Mucosa of descending colon (tissue), 3 donors: ENCODE measurements around the gene PPFIBP2. TPM values are rescaled to one million over a fixed set of nuclear protein-coding genes. Genes with fewer than 3 reads are reported as not detected.
A peak's percentile ranks its signal among the peaks of the same experiment; 100 is the strongest.

Source experiments
- ATAC-seq: fragments of 200-7000 bp; cut with Tn5 transposase; one replicate; pipeline ENCODE4 v1.9.1; 2020; ENCODE audit warnings: mild to moderate bottlenecking, moderate library complexity
- DNase-seq, 3 donors: peaks; one replicate each; pipeline ENCODE4 v3.0.0-alpha.2; 2020
- H3K36me3 ChIP-seq: fragments of 200-600 bp; one replicate; pipeline ENCODE4 v1.8.0; 2021; ENCODE audit warnings: low read depth, mild to moderate bottlenecking
- H3K4me1 ChIP-seq: fragments of 200-600 bp; one replicate; pipeline ENCODE4 v1.8.0; 2021; ENCODE audit warnings: low read depth, mild to moderate bottlenecking
- H3K4me3 ChIP-seq: fragments of 200-600 bp; one replicate; pipeline ENCODE4 v1.8.0; 2021; ENCODE audit warnings: mild to moderate bottlenecking
- H3K9me3 ChIP-seq: fragments of 200-600 bp; one replicate; pipeline ENCODE4 v1.8.0; 2021; ENCODE audit warnings: mild to moderate bottlenecking
- CTCF ChIP-seq: fragments of 200-600 bp; IDR thresholded peaks from one replicate; pipeline ENCODE4 v1.8.0; 2022; ENCODE audit warnings: antibody characterized with exemption, mild to moderate bottlenecking
- intact Hi-C, 2 donors: fragments of 100-400 bp; cut with DNase I in 1 of 2; cut with micrococcal nuclease in 1 of 2; formaldehyde crosslinking; loops; one replicate each; pipeline versions ENCODE4 v1.11.0 to v1.11.1; 2022; cut with DNase I, micrococcal nuclease
- total RNA-seq, 3 donors: library from RNA; stranded (reverse); fragmentation: NEBNext Ultra II Directional in 2 of 3; extraction: Animal tissue kit (Norgen Biotek cat#: 25700) in 2 of 3; gene quantifications; one replicate each; pipeline versions ENCODE4 v1.2.1 to v1.2.4, GENCODE V29; 2021 to 2023
- donor health status: DM: no; HTN: no; CAD: no; lungs with moderate emphysema.
- donor health status: DM: no; HTN: no; CAD: no.
- donor health status: DM: no; HTN: yes; CAD: no.

The PPFIBP2 gene
- total RNA-seq, 3 donors from 2014 or later: 40.1 to 83.5 (median 69.2) TPM

DNA sequence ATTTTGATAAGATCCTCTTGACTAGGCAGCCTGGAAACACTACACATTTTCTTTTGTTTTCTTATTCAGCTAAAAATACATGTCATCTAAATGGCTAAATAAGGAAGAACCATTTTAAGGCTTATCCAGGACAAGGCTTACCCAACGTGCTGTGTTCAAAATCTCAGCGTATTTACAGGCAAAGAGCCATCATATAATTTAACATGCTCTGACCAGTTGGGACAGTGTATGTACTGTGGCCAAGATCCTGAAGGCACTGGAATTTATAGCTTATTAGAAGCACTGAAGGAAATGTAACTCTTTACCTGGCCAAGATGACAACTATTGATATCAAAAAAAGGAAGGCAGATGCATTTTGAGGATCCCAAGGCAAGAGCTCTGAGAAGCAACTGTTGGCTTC is 71.1 kb downstream of the PPFIBP2 start:
- Histone ChIP-seq H3K9me3 (no peaks in the 10 kb centered on the region), H3K36me3 (no peaks in the 10 kb centered on the region), H3K4me1 (peaks cover 9% of the 10 kb centered on the region), H3K4me3 (no peak overlapping the region)
- intact Hi-C loops: no loop called here
- ATAC-seq (no peak), DNase-seq (no peak)
- TF ChIP-seq CTCF: no peak

GRCh38 chr11:7585816-7586215 is 72.0 kb downstream of the PPFIBP2 start:
- intact Hi-C loops: no loop called here
- no peak for TF ChIP-seq CTCF
- Histone ChIP-seq H3K4me1 (peaks cover 13% of the 10 kb centered on the region), H3K4me3 (no peak overlapping the region), H3K9me3 (no peaks in the 10 kb centered on the region), H3K36me3 (no peaks in the 10 kb centered on the region)
- peak; percentile 63 for ATAC-seq
- no peak for DNase-seq

GRCh38 chr11:7586376-7586775 is 72.6 kb downstream of the PPFIBP2 start:
- H3K9me3 ChIP-seq: no peaks in the 10 kb centered on the region
- DNase-seq (no peak), ATAC-seq (no peak)
- H3K4me3 ChIP-seq: no peak overlapping the region
- TF ChIP-seq CTCF: no peak
- intact Hi-C loops: no loop called here
- no peaks in the 10 kb centered on the region for H3K36me3 ChIP-seq
- H3K4me1 ChIP-seq: peaks cover 18% of the 10 kb centered on the region

- intact Hi-C loops: no loop called here
Measured at GRCh38 chr11:7587712-7588111, 73.9 kb downstream of the PPFIBP2 start.

DNA sequence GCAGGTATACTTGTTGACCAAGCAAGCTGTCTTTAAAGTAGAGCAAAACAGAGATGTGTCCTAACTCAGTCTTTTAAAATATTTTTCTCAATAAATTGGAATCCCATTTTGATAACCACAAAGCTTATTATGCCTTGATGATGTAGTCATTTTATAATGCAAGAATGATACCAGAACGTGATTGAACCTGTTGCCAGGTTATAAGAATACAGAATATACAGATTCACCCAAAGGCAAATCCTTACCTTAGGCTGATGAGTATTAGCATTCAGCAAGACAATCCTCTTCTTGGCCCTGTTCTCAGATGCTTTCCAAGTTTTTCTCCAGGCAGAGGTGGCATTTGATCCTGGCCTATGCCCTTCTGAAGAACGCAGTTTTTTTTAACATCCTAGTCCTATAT is 76.1 kb downstream of the PPFIBP2 start:
- Histone ChIP-seq H3K36me3 (no peaks in the 10 kb centered on the region), H3K4me1 (peaks cover 30% of the 10 kb centered on the region), H3K9me3 (no peaks in the 10 kb centered on the region), H3K4me3 (no peak overlapping the region)
- DNase-seq (no peak), ATAC-seq (no peak)
- intact Hi-C loops: no loop called here
- TF ChIP-seq CTCF: no peak

More at GRCh38 chr11:7587712-7588111, 73.9 kb downstream of the PPFIBP2 start:
- ATAC-seq: no peak
- Histone ChIP-seq H3K4me1 (peaks cover 30% of the 10 kb centered on the region), H3K4me3 (no peak overlapping the region), H3K36me3 (no peaks in the 10 kb centered on the region), H3K9me3 (no peaks in the 10 kb centered on the region)
- TF ChIP-seq CTCF: no peak
- DNase-seq: no peak

DNA sequence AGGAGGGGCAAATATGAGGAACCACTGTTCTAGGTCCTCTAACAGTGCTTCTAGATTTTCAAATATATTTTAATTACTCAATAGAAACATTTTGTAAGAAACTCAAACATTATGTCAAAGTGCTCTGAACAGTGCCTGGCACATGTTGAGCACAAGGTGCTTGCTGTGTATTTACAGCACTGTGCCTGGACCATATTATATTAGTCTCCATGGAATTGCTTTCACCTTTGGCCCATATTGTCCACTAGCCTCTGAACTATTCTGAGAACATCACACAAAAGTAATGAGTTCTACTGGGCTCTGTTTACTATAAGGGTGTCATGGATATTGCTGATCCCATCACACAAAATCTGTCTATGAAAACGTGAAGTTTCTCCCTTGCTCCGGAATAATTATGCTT is 76.7 kb downstream of the PPFIBP2 start:
- intact Hi-C loops: no loop called here
- Histone ChIP-seq H3K36me3 (no peaks in the 10 kb centered on the region), H3K4me3 (no peak overlapping the region), H3K9me3 (no peaks in the 10 kb centered on the region), H3K4me1 (peaks cover 25% of the 10 kb centered on the region)
- no peak for TF ChIP-seq CTCF
- DNase-seq (no peak), ATAC-seq (peak; percentile 53)
